ENCODE data around the gene DRICH1.
"Not testable (repeated sequence)": the region's sequence is repeated elsewhere in the genome, so short reads cannot be mapped to it uniquely, and the experiment has no call there.

Gene DRICH1

GRCh38 chr22:23638611-23639010 is 6.5 kb upstream of the DRICH1 start:
- H3K36me3 ChIP-seq (ENCODE audit: insufficient read depth, low read length), result no peaks in the 10 kb centered on the region
- no peaks in the 10 kb centered on the region for H3K9me3 ChIP-seq (ENCODE audit: low read length)
- H3K9ac ChIP-seq (ENCODE audit: low read length), result no peak overlapping the region
- H3K27me3 ChIP-seq (ENCODE audit: control insufficient read depth in 1 of 2, insufficient read depth in 2 of 2, low read length in 2 of 2), result no peaks in the 10 kb centered on the region
- no peaks in the 10 kb centered on the region for H3K4me1 ChIP-seq (ENCODE audit: insufficient read depth, low read length)
- H3K4me3 ChIP-seq (ENCODE audit: low read depth in 1 of 2, low read length in 2 of 2), result no peak overlapping the region
- H3K27ac ChIP-seq (ENCODE audit: low read depth, low read length), result no peak overlapping the region

- H3K4me3 ChIP-seq (ENCODE audit: low read depth in 1 of 2, low read length in 2 of 2); H3K9me3 ChIP-seq (ENCODE audit: low read length); H3K9ac ChIP-seq (ENCODE audit: low read length); H3K27me3 ChIP-seq (ENCODE audit: control insufficient read depth in 1 of 2, insufficient read depth in 2 of 2, low read length in 2 of 2); H3K4me1 ChIP-seq (ENCODE audit: insufficient read depth, low read length); H3K27ac ChIP-seq (ENCODE audit: low read depth, low read length); H3K36me3 ChIP-seq (ENCODE audit: insufficient read depth, low read length): not testable (repeated sequence)
These were observed 3.2 kb upstream of the DRICH1 start for GRCh38 chr22:23635291-23635690.

GRCh38 chr22:23628056-23628743 is 3.9 kb downstream of the DRICH1 start:
- H3K9ac ChIP-seq (ENCODE audit: low read length); H3K4me1 ChIP-seq (ENCODE audit: insufficient read depth, low read length); H3K27ac ChIP-seq (ENCODE audit: low read depth, low read length); H3K9me3 ChIP-seq (ENCODE audit: low read length); H3K36me3 ChIP-seq (ENCODE audit: insufficient read depth, low read length); H3K4me3 ChIP-seq (ENCODE audit: low read depth in 1 of 2, low read length in 2 of 2); H3K27me3 ChIP-seq (ENCODE audit: control insufficient read depth in 1 of 2, insufficient read depth in 2 of 2, low read length in 2 of 2): not testable (repeated sequence)

- H3K9me3 ChIP-seq (ENCODE audit: low read length); H3K27me3 ChIP-seq (ENCODE audit: control insufficient read depth in 1 of 2, insufficient read depth in 2 of 2, low read length in 2 of 2); H3K4me3 ChIP-seq (ENCODE audit: low read depth in 1 of 2, low read length in 2 of 2); H3K27ac ChIP-seq (ENCODE audit: low read depth, low read length); H3K36me3 ChIP-seq (ENCODE audit: insufficient read depth, low read length); H3K9ac ChIP-seq (ENCODE audit: low read length); H3K4me1 ChIP-seq (ENCODE audit: insufficient read depth, low read length): not testable (repeated sequence)
These were observed 4.6 kb downstream of the DRICH1 start for GRCh38 chr22:23627401-23628055.

- H3K9ac ChIP-seq (ENCODE audit: low read length), result no peak overlapping the region
- no peak overlapping the region for H3K27ac ChIP-seq (ENCODE audit: low read depth, low read length)
- H3K9me3 ChIP-seq (ENCODE audit: low read length), result no peaks in the 10 kb centered on the region
- H3K27me3 ChIP-seq (ENCODE audit: control insufficient read depth in 1 of 2, insufficient read depth in 2 of 2, low read length in 2 of 2), result no peaks in the 10 kb centered on the region
- H3K4me1 ChIP-seq (ENCODE audit: insufficient read depth, low read length), result no peaks in the 10 kb centered on the region
- H3K4me3 ChIP-seq (ENCODE audit: low read depth in 1 of 2, low read length in 2 of 2), result no peak overlapping the region
- no peaks in the 10 kb centered on the region for H3K36me3 ChIP-seq (ENCODE audit: insufficient read depth, low read length)
These were observed 5.7 kb downstream of the DRICH1 start for GRCh38 chr22:23626286-23626975.

GRCh38 chr22:23622634-23623033 is 9.5 kb downstream of the DRICH1 start:
- H3K27ac ChIP-seq (ENCODE audit: low read depth, low read length), result no peak overlapping the region
- H3K4me3 ChIP-seq (ENCODE audit: low read depth in 1 of 2, low read length in 2 of 2), result no peak overlapping the region
- H3K9ac ChIP-seq (ENCODE audit: low read length), result no peak overlapping the region
- H3K27me3 ChIP-seq (ENCODE audit: control insufficient read depth in 1 of 2, insufficient read depth in 2 of 2, low read length in 2 of 2), result no peaks in the 10 kb centered on the region
- H3K36me3 ChIP-seq (ENCODE audit: insufficient read depth, low read length), result no peaks in the 10 kb centered on the region
- H3K4me1 ChIP-seq (ENCODE audit: insufficient read depth, low read length), result no peaks in the 10 kb centered on the region
- no peaks in the 10 kb centered on the region for H3K9me3 ChIP-seq (ENCODE audit: low read length)

GRCh38 chr22:23621916-23622315 is 10.2 kb downstream of the DRICH1 start:
- not testable (repeated sequence) for H3K36me3 ChIP-seq (ENCODE audit: insufficient read depth, low read length); H3K9ac ChIP-seq (ENCODE audit: low read length); H3K27me3 ChIP-seq (ENCODE audit: control insufficient read depth in 1 of 2, insufficient read depth in 2 of 2, low read length in 2 of 2); H3K27ac ChIP-seq (ENCODE audit: low read depth, low read length); H3K4me3 ChIP-seq (ENCODE audit: low read depth in 1 of 2, low read length in 2 of 2); H3K4me1 ChIP-seq (ENCODE audit: insufficient read depth, low read length); H3K9me3 ChIP-seq (ENCODE audit: low read length)

GRCh38 chr22:23621082-23621780 is 10.9 kb downstream of the DRICH1 start:
- Histone ChIP-seq H3K9me3 (ENCODE audit: low read length) (no peaks in the 10 kb centered on the region), H3K27me3 (ENCODE audit: control insufficient read depth in 1 of 2, insufficient read depth in 2 of 2, low read length in 2 of 2) (no peaks in the 10 kb centered on the region)

GRCh38 chr22:23613193-23613972 is 18.7 kb downstream of the DRICH1 start:
- no peaks in the 10 kb centered on the region for H3K9me3 ChIP-seq (ENCODE audit: low read length)
- no peaks in the 10 kb centered on the region for H3K4me1 ChIP-seq (ENCODE audit: insufficient read depth, low read length)
- H3K36me3 ChIP-seq (ENCODE audit: insufficient read depth, low read length), result no peaks in the 10 kb centered on the region
- H3K27me3 ChIP-seq (ENCODE audit: control insufficient read depth in 1 of 2, insufficient read depth in 2 of 2, low read length in 2 of 2), result no peaks in the 10 kb centered on the region
- no peak overlapping the region for H3K27ac ChIP-seq (ENCODE audit: low read depth, low read length)
- H3K9ac ChIP-seq (ENCODE audit: low read length), result no peak overlapping the region
- no peak overlapping the region for H3K4me3 ChIP-seq (ENCODE audit: low read depth in 1 of 2, low read length in 2 of 2)

More at GRCh38 chr22:23621082-23621780, 10.9 kb downstream of the DRICH1 start:
- Histone ChIP-seq H3K4me3 (ENCODE audit: low read depth in 1 of 2, low read length in 2 of 2) (no peak overlapping the region), H3K36me3 (ENCODE audit: insufficient read depth, low read length) (no peaks in the 10 kb centered on the region), H3K9ac (ENCODE audit: low read length) (no peak overlapping the region), H3K27ac (ENCODE audit: low read depth, low read length) (no peak overlapping the region), H3K4me1 (ENCODE audit: insufficient read depth, low read length) (no peaks in the 10 kb centered on the region)

- Histone ChIP-seq H3K36me3 (ENCODE audit: insufficient read depth, low read length) (no peaks in the 10 kb centered on the region), H3K9ac (ENCODE audit: low read length) (no peak overlapping the region), H3K27ac (ENCODE audit: low read depth, low read length) (no peak overlapping the region), H3K4me1 (ENCODE audit: insufficient read depth, low read length) (no peaks in the 10 kb centered on the region), H3K9me3 (ENCODE audit: low read length) (no peaks in the 10 kb centered on the region), H3K4me3 (ENCODE audit: low read depth in 1 of 2, low read length in 2 of 2) (no peak overlapping the region), H3K27me3 (ENCODE audit: control insufficient read depth in 1 of 2, insufficient read depth in 2 of 2, low read length in 2 of 2) (no peaks in the 10 kb centered on the region)
These were observed 21.9 kb downstream of the DRICH1 start for GRCh38 chr22:23609983-23610781.

Measured in muscle layer of colon (tissue), 2 donors.